IMR-90 (cell line): ENCODE results near the gene GYS1.

Experiments used
- MAFK ChIP-seq: IDR thresholded peaks from 2 replicates; pipeline ENCODE4 v1.6.1; 2012; ENCODE audit warnings: low read depth, low read length, improper control_type of control experiment
- POLR2A ChIP-seq: IDR thresholded peaks from 2 replicates; pipeline ENCODE4 v1.6.1; 2012; ENCODE audit warnings: mild to moderate bottlenecking, low read depth, low read length

DNA sequence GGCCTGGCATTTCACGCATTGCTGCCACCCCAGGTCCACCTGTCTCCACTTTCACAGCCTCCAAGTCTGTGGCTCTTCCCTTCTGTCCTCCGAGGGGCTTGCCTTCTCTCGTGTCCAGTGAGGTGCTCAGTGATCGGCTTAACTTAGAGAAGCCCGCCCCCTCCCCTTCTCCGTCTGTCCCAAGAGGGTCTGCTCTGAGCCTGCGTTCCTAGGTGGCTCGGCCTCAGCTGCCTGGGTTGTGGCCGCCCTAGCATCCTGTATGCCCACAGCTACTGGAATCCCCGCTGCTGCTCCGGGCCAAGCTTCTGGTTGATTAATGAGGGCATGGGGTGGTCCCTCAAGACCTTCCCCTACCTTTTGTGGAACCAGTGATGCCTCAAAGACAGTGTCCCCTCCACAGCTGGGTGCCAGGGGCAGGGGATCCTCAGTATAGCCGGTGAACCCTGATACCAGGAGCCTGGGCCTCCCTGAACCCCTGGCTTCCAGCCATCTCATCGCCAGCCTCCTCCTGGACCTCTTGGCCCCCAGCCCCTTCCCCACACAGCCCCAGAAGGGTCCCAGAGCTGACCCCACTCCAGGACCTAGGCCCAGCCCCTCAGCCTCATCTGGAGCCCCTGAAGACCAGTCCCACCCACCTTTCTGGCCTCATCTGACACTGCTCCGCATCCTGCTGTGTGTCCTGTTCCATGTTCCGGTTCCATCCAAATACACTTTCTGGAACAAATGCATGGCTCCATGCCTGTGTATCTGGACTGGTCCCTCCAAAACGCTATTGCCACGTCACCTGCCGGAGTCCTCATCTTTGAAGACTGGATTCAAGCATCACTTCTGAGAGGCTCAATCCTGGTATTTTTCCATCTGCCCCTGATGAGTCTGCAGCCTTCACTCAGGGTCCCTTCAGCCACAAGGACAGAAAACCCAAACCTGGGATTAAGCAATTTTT lies 70.3 kb downstream of the GYS1 start:
- TF ChIP-seq POLR2A (no peak), MAFK (no peak)
